Daoy (cell line): Measurements from ENCODE around the gene DMTF1. TPM values are rescaled to one million over a fixed set of nuclear protein-coding genes. Genes with fewer than 3 reads are reported as not detected.
"Not testable (repeated sequence)": the region's sequence is repeated elsewhere in the genome, so short reads cannot be mapped to it uniquely, and the experiment has no call there.

Experiments
- DNase-seq: peaks from one replicate; pipeline ENCODE4 v3.0.0-alpha.2; 2015; ENCODE audit warnings: low read depth
- total RNA-seq: library from RNA; depleted of rRNA; stranded (reverse); fragments of >200 nt; shearing (Covaris generic); gene quantifications from 2 replicates; pipeline ENCODE4 v1.2.3, GENCODE V29; 2014; rRNA removed

DMTF1 gene
- 39.8 and 43.8 TPM in 2 replicates for total RNA-seq

DNA sequence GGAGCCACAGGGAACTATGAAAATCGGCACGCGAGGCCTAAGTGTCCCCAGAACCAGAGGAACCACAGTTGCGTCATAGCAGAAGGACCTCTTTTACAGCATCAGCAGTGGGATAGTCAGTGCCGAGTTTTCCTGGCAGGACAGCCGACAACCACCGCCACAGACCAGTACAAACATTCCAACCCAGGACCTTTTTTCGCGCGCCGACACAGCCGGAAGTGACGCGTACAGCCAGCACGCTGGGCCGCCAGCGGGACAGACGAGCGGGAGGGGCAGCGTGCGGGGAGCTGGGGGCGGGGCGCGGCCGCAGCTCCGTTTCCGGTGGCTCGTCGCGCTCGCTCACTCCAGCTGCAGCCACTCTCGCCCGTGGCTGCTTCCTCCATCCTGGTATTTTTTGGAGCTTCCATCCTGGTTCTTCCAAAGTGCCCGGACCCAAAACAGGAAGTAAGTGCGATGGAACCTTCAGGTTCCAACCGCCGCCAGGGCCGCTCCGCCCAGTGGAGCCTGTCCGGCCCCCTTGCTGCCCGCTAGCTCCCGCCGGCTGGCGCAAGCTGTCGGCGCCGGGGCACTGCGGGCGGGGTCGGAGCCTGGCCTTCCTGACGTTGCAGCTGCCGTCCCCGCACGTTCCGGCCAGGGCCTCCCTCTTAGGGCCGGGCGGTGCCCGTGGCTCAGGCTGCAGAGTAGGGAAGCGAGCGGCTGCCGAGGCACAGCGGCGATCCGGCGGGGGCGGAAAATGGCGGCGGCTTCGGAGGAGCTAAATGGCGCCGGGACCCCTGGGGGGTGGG, at the start of gene DMTF1:
Gene DMTF1 (plus strand): TSS at position 342 of the 785 bp plus-strand sequence. CDS start 12,489 bp downstream, outside the sequence.
- DNase-seq: peak; percentile 97

DNA sequence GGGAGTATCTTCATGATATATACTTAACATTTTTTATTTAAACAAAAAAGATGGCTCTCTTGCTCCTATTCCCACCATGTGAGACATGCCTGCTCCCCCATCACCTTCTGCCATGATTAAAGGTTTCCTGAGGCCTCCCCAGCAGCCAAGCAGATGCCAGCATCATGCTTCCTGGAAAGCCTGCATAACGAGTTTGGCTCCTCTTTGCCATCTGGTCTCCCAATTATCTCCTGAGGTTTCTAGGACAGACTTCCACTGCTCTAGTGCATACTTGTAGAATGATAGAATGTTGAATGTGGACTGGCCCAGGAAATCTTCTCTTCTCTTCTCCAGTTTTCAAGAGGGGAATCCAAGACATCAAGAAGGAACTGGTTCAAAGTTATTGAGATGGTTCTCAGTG, 46.9 kb upstream of the DMTF1 start:
- no peak for DNase-seq

DNA sequence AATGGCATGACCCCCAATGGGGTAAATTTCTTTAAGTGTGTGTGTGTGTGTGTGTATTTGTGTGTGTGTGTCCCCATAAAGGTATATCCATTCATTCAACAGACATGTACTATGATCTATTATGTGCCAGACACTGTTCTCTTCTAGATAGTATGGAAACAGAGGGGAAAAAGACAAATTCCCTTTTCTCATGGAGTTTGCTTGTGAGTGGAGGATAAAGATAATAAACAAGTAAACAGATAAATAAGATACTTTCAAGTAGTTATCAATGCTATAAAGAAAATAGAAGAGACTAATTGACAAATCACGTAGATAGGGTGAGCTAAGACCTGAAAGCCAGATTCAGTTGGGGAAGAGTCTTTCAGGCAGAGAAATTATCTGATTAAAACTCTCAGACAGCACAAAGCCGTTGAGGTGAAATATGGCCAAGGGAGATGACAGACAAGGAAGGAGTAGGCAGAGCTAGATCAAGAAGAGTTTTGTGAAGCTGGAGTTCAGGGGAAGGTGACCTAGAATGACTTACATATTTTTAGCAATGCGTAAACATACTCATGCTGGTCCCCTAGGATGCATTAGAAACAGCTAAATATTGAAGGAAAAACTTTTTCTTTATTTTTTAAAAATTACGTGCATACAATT, 45.2 kb upstream of the DMTF1 start:
- DNase-seq: no peak

- DNase-seq: no peak
These were observed 44.1 kb upstream of the DMTF1 start for GRCh38 chr7:87107949-87108776.

GRCh38 chr7:87110778-87111177, 41.5 kb upstream of the DMTF1 start:
- peak; percentile 59 for DNase-seq

DNA sequence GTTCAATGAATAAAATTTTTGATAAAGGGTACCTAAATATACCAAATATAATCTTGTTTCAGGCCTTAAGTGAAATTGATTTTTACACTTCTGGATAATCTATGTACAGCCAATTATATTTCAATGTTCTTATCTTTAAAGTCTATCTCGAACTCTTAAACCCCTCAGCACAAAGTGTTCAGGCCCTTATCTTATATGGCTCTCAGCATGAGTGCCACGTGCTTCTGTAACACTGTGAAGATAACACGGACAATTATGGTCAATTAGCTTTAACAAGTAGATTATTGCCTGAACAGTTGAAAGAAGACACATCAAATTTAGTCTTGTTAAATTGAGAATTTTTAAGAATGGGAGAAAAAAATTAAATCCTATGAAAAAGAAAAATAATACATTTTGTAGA, 40.4 kb upstream of the DMTF1 start:
- DNase-seq: no peak

- peak; percentile 2 for DNase-seq
These were observed 39.2 kb upstream of the DMTF1 start for GRCh38 chr7:87113077-87113476.

DNA sequence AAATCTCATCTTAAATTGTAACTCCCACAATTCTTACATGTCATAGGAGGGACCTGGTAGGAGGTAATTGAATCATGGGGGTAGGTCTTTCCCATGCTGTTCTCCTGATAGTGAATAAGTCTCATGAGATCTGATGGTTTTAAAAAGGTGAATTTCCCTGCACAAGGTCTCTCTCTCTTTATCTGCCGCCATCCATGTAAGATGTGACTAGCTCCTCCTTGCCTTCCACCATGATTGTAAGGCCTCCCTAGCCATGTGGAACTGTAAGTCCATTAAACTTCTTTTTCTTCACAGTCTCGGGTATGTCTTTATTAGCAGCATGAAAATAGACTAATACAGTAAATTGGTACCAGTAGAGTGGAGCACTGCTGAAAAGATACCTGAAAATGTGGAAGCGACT, 38.3 kb upstream of the DMTF1 start:
- DNase-seq: not testable (repeated sequence)

GRCh38 chr7:87115772-87116171, 36.5 kb upstream of the DMTF1 start:
- not testable (repeated sequence) for DNase-seq

GRCh38 chr7:87116315-87116714, 35.9 kb upstream of the DMTF1 start:
- no peak for DNase-seq

DNA sequence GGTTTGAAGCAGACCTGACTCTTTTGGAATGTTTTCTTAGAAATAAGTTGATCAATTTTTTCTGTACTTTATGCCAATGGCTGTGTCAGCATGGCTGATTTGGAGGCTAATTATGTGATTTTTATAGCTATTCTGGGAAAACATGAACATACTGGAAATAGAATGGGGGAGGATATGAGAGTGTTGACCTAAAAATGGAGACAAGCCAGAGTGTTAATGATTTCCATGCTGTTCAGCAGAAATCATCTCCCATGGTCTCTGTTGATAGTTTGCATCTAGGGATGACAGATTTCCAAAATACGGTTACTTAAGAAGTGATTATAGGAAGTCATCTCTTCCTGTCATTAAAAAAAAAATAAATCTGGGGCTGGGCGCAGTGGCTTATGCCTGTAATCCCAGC, 32.7 kb upstream of the DMTF1 start:
- no peak for DNase-seq

DNA sequence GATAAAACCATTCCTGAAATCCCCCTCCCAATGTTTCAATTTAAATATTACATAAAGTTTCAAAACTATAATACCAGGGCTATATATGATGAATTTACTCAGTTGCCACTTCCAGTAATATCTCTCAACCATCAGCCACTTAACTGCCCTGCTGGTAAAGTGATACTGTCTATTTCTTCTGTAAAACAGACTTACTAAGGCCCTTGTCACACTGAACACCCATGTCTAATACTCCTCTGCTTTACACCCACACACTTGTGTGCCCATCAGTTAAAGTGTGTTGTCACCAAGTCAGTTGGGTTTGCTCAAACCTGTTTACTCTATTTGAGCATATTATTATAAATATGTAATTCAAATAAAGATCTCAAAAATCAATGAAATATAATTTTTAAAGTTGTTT, 29.1 kb upstream of the DMTF1 start:
- DNase-seq: no peak

DNA sequence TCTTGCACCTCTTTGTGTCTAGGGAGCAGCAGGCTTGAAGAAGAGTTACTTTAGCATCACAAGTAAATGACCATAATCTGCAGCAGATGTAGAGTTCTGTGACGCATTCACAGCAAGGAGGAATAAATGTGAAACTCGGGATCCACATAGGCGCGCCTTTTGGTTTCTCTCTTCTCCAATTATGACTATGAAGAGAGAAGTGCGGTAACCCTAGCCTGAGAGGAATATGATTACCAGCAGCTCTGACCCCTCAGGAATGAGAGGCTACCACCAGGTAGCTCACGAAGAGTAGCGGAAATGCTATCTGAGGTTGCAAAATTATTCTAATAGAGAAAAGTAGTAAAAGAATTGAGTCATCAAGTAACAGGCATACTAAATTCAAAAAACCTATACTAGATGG, 25.2 kb upstream of the DMTF1 start:
- DNase-seq: no peak

- DNase-seq: no peak
These were observed 23.4 kb upstream of the DMTF1 start for GRCh38 chr7:87128861-87129267.

DNA sequence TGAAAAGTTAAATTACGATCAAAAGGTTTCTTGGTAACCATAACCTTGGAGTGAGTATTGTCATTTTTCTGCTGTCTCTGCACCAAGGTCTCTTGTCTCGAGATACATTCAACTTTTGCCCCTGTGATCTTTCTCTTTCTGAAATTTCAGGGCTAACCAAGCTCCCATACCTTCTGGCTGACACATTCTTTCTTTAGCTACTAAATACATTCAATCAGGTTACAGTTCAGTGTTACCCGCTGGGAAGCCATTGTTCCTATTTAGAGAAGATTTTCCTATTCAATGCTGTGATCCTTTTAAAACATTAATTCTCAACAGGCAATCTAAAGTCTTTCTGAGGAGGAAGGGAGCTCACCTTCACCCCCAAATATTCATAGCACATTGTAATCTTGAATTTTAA, 22.9 kb upstream of the DMTF1 start:
- no peak for DNase-seq

DNA sequence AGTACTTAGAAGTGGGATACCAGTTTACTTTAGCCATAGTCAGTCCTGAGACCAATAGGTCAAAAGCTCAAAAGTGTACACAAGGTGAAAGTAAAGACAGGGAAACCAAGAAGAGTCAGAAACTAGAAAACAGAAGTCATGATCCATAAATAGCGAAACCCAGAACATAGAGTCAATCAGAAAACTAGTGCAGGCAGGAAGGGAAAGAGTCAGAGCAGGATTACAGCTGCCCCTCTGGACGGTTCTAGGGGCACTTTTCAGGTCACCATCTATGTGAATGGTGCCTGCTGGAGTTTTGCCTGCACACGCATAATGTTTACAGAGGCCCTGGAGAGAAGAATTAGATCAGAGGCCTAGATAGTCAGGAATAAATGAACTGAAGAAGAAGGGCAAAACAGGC, 22.4 kb upstream of the DMTF1 start:
- DNase-seq: no peak

DNA sequence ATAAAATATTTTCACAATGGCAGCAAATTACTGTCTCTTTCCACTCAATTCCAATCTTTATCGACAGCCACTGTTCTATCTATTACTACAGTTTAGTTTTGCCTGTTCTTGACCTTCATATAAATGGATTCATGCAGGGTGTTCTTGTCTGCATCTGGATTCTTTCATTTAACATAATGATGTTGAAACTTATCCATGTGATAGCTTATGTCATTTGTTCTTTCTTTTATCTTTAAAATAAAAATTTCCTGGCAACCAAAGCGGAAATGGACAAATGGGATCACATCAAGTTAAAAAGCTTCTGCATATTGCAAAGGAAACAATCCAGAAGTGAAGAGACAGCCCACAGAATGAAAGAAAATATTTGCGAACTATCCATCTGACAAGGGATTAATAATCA, 20.5 kb upstream of the DMTF1 start:
- no peak for DNase-seq

GRCh38 chr7:87137271-87137670, 15.0 kb upstream of the DMTF1 start:
- DNase-seq: no peak

GRCh38 chr7:87139514-87139913, 12.7 kb upstream of the DMTF1 start:
- no peak for DNase-seq

GRCh38 chr7:87140271-87140748, 11.9 kb upstream of the DMTF1 start:
- no peak for DNase-seq

GRCh38 chr7:87144173-87144657, 8.0 kb upstream of the DMTF1 start:
- no peak for DNase-seq

DNA sequence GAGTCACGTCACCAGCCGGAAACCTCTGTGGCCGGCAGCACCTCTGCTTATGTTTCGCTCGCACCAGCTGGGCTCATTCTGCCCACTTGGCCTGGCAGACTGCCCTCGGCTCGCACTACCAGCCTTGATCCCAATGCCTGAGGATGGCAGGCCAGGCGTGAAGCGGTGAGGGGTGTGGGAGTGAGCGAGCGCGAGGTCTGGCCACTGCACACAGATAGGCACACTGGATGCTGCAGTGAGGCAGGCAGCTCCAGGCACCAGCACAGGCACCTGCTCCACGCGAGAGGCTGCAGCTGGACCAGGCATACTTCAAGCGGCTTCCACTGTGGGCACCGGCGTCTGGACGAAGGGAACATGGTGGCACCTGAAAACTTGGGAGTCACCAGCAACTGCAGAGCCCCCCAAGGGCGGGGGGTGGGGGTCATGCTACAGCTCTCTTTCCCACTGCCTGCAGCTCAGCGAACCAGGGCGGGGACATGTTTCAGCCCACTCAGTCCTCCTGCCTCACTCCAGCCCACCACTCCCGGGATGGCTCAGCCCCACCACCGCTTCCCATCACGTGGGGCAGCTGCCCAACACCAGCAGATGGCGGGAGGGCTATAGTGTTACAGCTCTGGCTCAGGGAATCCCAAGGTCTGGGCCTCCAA, 5.4 kb upstream of the DMTF1 start:
- no peak for DNase-seq
